OCI-LY7 (cell line): ENCODE data around the gene LCOR. TPM values are rescaled to one million over a fixed set of nuclear protein-coding genes. Genes with fewer than 3 reads are reported as not detected.

Experiments
- BruUV-seq: library from RNA; stranded (reverse); fragments of 400-500 nt; replicated peaks from 2 replicates; lab custom pipeline; 2021; lab: Mats Ljungman, UMichigan
- CTCF ChIA-PET: fragments of 300-600 bp; sonication (Branson Sonifier 250); formaldehyde crosslinking; loops from one replicate; lab custom pipeline; 2022; ENCODE audit warnings: antibody characterized with exemption; ENCODE audit not compliant: unreplicated experiment; lab: Charles Lee
- POLR2A ChIA-PET: fragments of 300-600 bp; sonication (Branson Sonifier 250); formaldehyde crosslinking; loops from one replicate; lab custom pipeline; 2022; ENCODE audit warnings: antibody characterized with exemption; lab: Charles Lee
- DNase-seq: peaks from one replicate; pipeline ENCODE4 v3.0.0-alpha.2; 2015; ENCODE audit warnings: low spot score
- H2AFZ ChIP-seq: fragments of 200-600 bp; sonication (generic), shearing (Covaris generic); 2 replicates; pipeline ENCODE4 v1.6.1; 2014; ENCODE audit warnings: mild to moderate bottlenecking, antibody characterized with exemption, low read length, moderate library complexity
- H3K27ac ChIP-seq: fragments of 200-600 bp; sonication (generic); 2 replicates; pipeline ENCODE4 v1.5.1; 2014; ENCODE audit warnings: mixed run types, low read depth, mild to moderate bottlenecking, moderate library complexity, low read length, inconsistent platforms; ENCODE audit not compliant: poor library complexity, severe bottlenecking
- H3K36me3 ChIP-seq: fragments of 200-600 bp; sonication (generic); 2 replicates; pipeline ENCODE4 v1.6.1; 2014; ENCODE audit warnings: mild to moderate bottlenecking, antibody characterized with exemption, low read length, moderate library complexity, mixed read lengths; ENCODE audit not compliant: insufficient read depth
- H3K4me1 ChIP-seq: fragments of 200-600 bp; sonication (generic); 2 replicates; pipeline ENCODE4 v1.5.1; 2014; ENCODE audit warnings: mild to moderate bottlenecking, low read length; ENCODE audit not compliant: insufficient read depth, poor library complexity, severe bottlenecking
- H3K4me2 ChIP-seq: fragments of 200-600 bp; sonication (generic); 2 replicates; pipeline ENCODE4 v1.6.1; 2014; ENCODE audit warnings: mild to moderate bottlenecking, low read length
- H3K4me3 ChIP-seq: fragments of 200-600 bp; sonication (generic); 2 replicates; pipeline ENCODE4 v1.5.1; 2014; ENCODE audit warnings: mild to moderate bottlenecking, low read depth, low read length; ENCODE audit not compliant: poor library complexity, severe bottlenecking
- H3K79me2 ChIP-seq: fragments of 200-600 bp; sonication (generic); 2 replicates; pipeline ENCODE4 v1.6.1; 2016; ENCODE audit warnings: low read depth, mild to moderate bottlenecking, low read length, moderate library complexity, mixed read lengths; ENCODE audit not compliant: insufficient read depth
- H3K9me2 ChIP-seq: fragments of 200-600 bp; sonication (generic); 2 replicates; pipeline ENCODE4 v1.6.1; 2016; ENCODE audit warnings: mild to moderate bottlenecking, low read length, mixed read lengths; ENCODE audit not compliant: insufficient read depth
- H3K9me3 ChIP-seq: fragments of 200-600 bp; sonication (generic); 2 replicates; pipeline ENCODE4 v1.6.1; 2014; ENCODE audit warnings: mild to moderate bottlenecking, mixed run types, low read length, mixed read lengths
- H4K20me1 ChIP-seq: fragments of 200-600 bp; sonication (generic); 2 replicates; pipeline ENCODE4 v1.6.1; 2014; ENCODE audit warnings: mild to moderate bottlenecking, antibody characterized with exemption, low read length, moderate library complexity, mixed read lengths; ENCODE audit not compliant: insufficient read depth
- CTCF ChIP-seq: fragments of 200-600 bp; sonication (generic); conservative IDR thresholded peaks from 2 replicates; pipeline ENCODE4 v1.5.1; 2014; ENCODE audit warnings: mild to moderate bottlenecking, antibody characterized with exemption, low read length, moderate library complexity, mixed read lengths
- EZH2phosphoT487 ChIP-seq: fragments of 200-600 bp; sonication (generic); IDR thresholded peaks from 2 replicates; pipeline ENCODE4 v1.6.1; 2018; ENCODE audit warnings: low read depth, borderline replicate concordance, mild to moderate bottlenecking, mixed run types, antibody characterized with exemption, low read length, moderate library complexity, mixed read lengths
- intact Hi-C: fragments of 100-400 bp; cut with micrococcal nuclease; formaldehyde crosslinking; loops from one replicate; pipeline ENCODE4 v1.10.0; 2022; ENCODE audit not compliant: unreplicated experiment
- total RNA-seq, 2 experiments: library from RNA; depleted of rRNA in 1 of 2; stranded (reverse); fragments of >200 nt in 1 of 2; shearing (Covaris generic) in 1 of 2; gene quantifications; 2 replicates each; pipeline ENCODE4 v1.2.3, GENCODE V29; 2014 to 2022

Gene LCOR
- total RNA-seq, 2 experiments from 2014 or later: 17.1 to 58.4 TPM

GRCh38 chr10:96895662-96896424 lies 63.7 kb downstream of the LCOR start:
- POLR2A ChIA-PET: no interaction called here
- intact Hi-C loops: no loop called here
- DNase-seq: no peak
- H3K36me3 ChIP-seq: peaks cover 24% of the 10 kb centered on the region
- H3K79me2 ChIP-seq: peaks cover 85% of the 10 kb centered on the region
- no peaks in the 10 kb centered on the region for H3K4me1 ChIP-seq
- H3K4me3 ChIP-seq: no peak overlapping the region
- H3K9me3 ChIP-seq: peaks cover 8% of the 10 kb centered on the region; the same call in 1 of the 2 replicates
- no peak for TF ChIP-seq CTCF
- TF ChIP-seq EZH2phosphoT487: no peak
- CTCF ChIA-PET: no interaction called here
- H2AFZ ChIP-seq: no peak overlapping the region
- H3K27ac ChIP-seq: no peak overlapping the region
- H4K20me1 ChIP-seq: peaks cover 9% of the 10 kb centered on the region
- H3K9me2 ChIP-seq: no peaks in the 10 kb centered on the region
- no TSS peak for BruUV-seq
- H3K4me2 ChIP-seq: no peak overlapping the region

GRCh38 chr10:96896884-96897589 lies 64.9 kb downstream of the LCOR start:
- BruUV-seq: no TSS peak
- H3K9me2 ChIP-seq: no peaks in the 10 kb centered on the region
- intact Hi-C loops: no loop called here

More at GRCh38 chr10:96896884-96897589, 64.9 kb downstream of the LCOR start:
- DNase-seq: no peak
- H4K20me1 ChIP-seq: peaks cover 9% of the 10 kb centered on the region
- H3K27ac ChIP-seq: no peak overlapping the region
- ChIA-PET CTCF (no interaction called here), POLR2A (interaction anchor here (0.6 to 0.9 kb wide), 7 partner anchors 13 to 1485 kb away, joined by 3 to 4 read pairs (median 4); partner anchors contain the start of gene UBTD1)
- H3K4me1 ChIP-seq: no peaks in the 10 kb centered on the region
- H3K4me2 ChIP-seq: no peak overlapping the region
- no peak overlapping the region for H3K4me3 ChIP-seq
- TF ChIP-seq EZH2phosphoT487 (no peak), CTCF (no peak)
- no peak overlapping the region for H2AFZ ChIP-seq
- H3K79me2 ChIP-seq: peaks cover 84% of the 10 kb centered on the region
- H3K9me3 ChIP-seq: peaks cover 8% of the 10 kb centered on the region; the same call in 1 of the 2 replicates
- peaks cover 12% of the 10 kb centered on the region for H3K36me3 ChIP-seq
